Endothelial cell of umbilical vein (primary cell): ENCODE measurements around the gene PRR9. TPM values are rescaled to one million over a fixed set of nuclear protein-coding genes. Genes with fewer than 3 reads are reported as not detected.

Source experiments
- BruUV-seq: library from RNA; stranded (reverse); fragments of 400-500 nt; replicated peaks from 2 replicates; lab custom pipeline; 2021; lab: Mats Ljungman, UMichigan
- CTCF ChIA-PET: fragments of 300-600, 350-600 bp; sonication (Branson Sonifier 250); formaldehyde crosslinking; loops from one replicate; lab custom pipeline; 2021; ENCODE audit warnings: antibody characterized with exemption, inconsistent platforms; lab: Charles Lee
- POLR2A ChIA-PET: fragments of 300-600, 350-600 bp; sonication (Branson Sonifier 250); formaldehyde crosslinking; loops from one replicate; lab custom pipeline; 2021; ENCODE audit warnings: antibody characterized with exemption, inconsistent platforms; lab: Charles Lee
- DNase-seq: peaks from one replicate; pipeline ENCODE4 v3.0.0-alpha.2; 2011; ENCODE audit warnings: low read depth, low spot score
- FAIRE-seq: peaks from 2 replicates; lab custom pipeline; 2011; peaks lifted over from hg19 to GRCh38; lab: Jason Lieb, UNC
- H2AFZ ChIP-seq: 2 replicates; pipeline ENCODE4 v1.6.0; 2012; ENCODE audit warnings: low read depth, low read length, control low read depth, inconsistent platforms
- H3K27ac ChIP-seq: 2 replicates; pipeline ENCODE4 v1.5.1; 2011; ENCODE audit warnings: low read depth, mild to moderate bottlenecking, control low read depth, low read length, moderate library complexity; ENCODE audit not compliant: insufficient read depth
- H3K27me3 ChIP-seq, 2 experiments: 2 replicates each; pipeline versions ENCODE4 v1.6.0 to v1.6.1; 2011; ENCODE audit warnings: low read length in 2 of 2, mixed read lengths in 1 of 2; ENCODE audit not compliant: control insufficient read depth in 2 of 2, insufficient read depth in 2 of 2
- H3K36me3 ChIP-seq, 2 experiments: 2 replicates in 1 of 2; 3 replicates in 1 of 2; pipeline ENCODE4 v1.5.1; 2011; ENCODE audit warnings: low read length in 2 of 2, mild to moderate bottlenecking in 1 of 2, moderate library complexity in 1 of 2; ENCODE audit not compliant: control insufficient read depth in 2 of 2, insufficient read depth in 2 of 2; ENCODE audit errors: extremely low read depth in 1 of 2
- H3K4me1 ChIP-seq: 3 replicates; pipeline ENCODE4 v1.5.1; 2011; ENCODE audit warnings: mild to moderate bottlenecking, low read length; ENCODE audit not compliant: control insufficient read depth, insufficient read depth; ENCODE audit errors: extremely low read depth
- H3K4me2 ChIP-seq: 2 replicates; pipeline ENCODE4 v1.6.1; 2011; ENCODE audit warnings: low read length, control low read depth, mixed read lengths; ENCODE audit not compliant: insufficient read depth
- H3K4me3 ChIP-seq, 3 experiments: fragments of 200-600 bp in 1 of 3; sonication (generic), shearing (Covaris generic) in 1 of 3; replicated peaks in 1 of 3; 2 replicates each; pipeline ENCODE4 v1.5.1; 2011 to 2016; ENCODE audit warnings: control low read depth in 3 of 3, low read length in 3 of 3, mild to moderate bottlenecking in 2 of 3, inconsistent platforms in 1 of 3, low read depth in 1 of 3, moderate library complexity in 1 of 3; ENCODE audit not compliant: insufficient read depth in 1 of 3
- H3K79me2 ChIP-seq: 2 replicates; pipeline ENCODE4 v1.6.0; 2012; ENCODE audit warnings: low read length, inconsistent platforms; ENCODE audit not compliant: control insufficient read depth, insufficient read depth
- H3K9ac ChIP-seq: replicated peaks from 2 replicates; pipeline ENCODE3; 2011; ENCODE audit warnings: low read length, control low read depth; ENCODE audit not compliant: insufficient read depth; ENCODE audit errors: extremely low read depth
- H3K9me1 ChIP-seq: replicated peaks from 3 replicates; pipeline ENCODE4 v1.6.0; 2011; ENCODE audit warnings: mild to moderate bottlenecking, low read length; ENCODE audit not compliant: control insufficient read depth, insufficient read depth; ENCODE audit errors: extremely low read depth
- H3K9me3 ChIP-seq: replicated peaks from 2 replicates; pipeline ENCODE4 v1.5.1; 2012; ENCODE audit warnings: low read length, inconsistent platforms; ENCODE audit not compliant: control insufficient read depth, insufficient read depth
- H4K20me1 ChIP-seq: replicated peaks from 2 replicates; pipeline ENCODE3; 2011; ENCODE audit warnings: mild to moderate bottlenecking, low read length; ENCODE audit not compliant: control insufficient read depth, insufficient read depth; ENCODE audit errors: extremely low read depth
- EZH2 ChIP-seq: IDR thresholded peaks from 2 replicates; pipeline ENCODE4 v1.6.1; 2012; ENCODE audit warnings: borderline replicate concordance, low read depth, mild to moderate bottlenecking, moderate library complexity, low read length, inconsistent platforms; ENCODE audit not compliant: severe bottlenecking
- FOS ChIP-seq: IDR thresholded peaks from 2 replicates; pipeline ENCODE4 v1.6.1; 2011; ENCODE audit warnings: mild to moderate bottlenecking, low read length, moderate library complexity, borderline replicate concordance; ENCODE audit not compliant: insufficient read depth
- GATA2 ChIP-seq: IDR thresholded peaks from 2 replicates; pipeline ENCODE4 v1.7.0; 2011; ENCODE audit warnings: low read depth, mild to moderate bottlenecking, moderate library complexity, mixed read lengths, low read length; ENCODE audit not compliant: insufficient read length, insufficient read depth
- JUN ChIP-seq: IDR thresholded peaks from 2 replicates; pipeline ENCODE4 v1.6.1; 2011; ENCODE audit warnings: borderline replicate concordance, low read depth; ENCODE audit not compliant: insufficient read length, insufficient read depth
- MYC ChIP-seq: IDR thresholded peaks from one replicate; pipeline ENCODE4 v1.6.1; 2011; ENCODE audit warnings: mild to moderate bottlenecking, low read depth, low read length
- POLR2A ChIP-seq: IDR thresholded peaks from 2 replicates; pipeline ENCODE4 v1.6.1; 2012; ENCODE audit warnings: low read depth, mild to moderate bottlenecking, control low read depth, low read length
- POLR2AphosphoS5 ChIP-seq: IDR thresholded peaks from 2 replicates; pipeline ENCODE4 v1.6.1; 2012; ENCODE audit warnings: low read depth, mild to moderate bottlenecking, control low read depth, low read length, moderate library complexity; ENCODE audit not compliant: insufficient read depth
- dilution Hi-C: fragments of 300-500 bp; cut with MboI; formaldehyde crosslinking; loops from one replicate; pipeline ENCODE4 v1.15.0; 2019; ENCODE audit warnings: low sequenced_read_pairs; ENCODE audit not compliant: extremely low pct_ligation_motif_present
- intact Hi-C: fragments of 100-400 bp; cut with micrococcal nuclease; formaldehyde crosslinking; loops from one replicate; pipeline ENCODE4 v1.10.0; 2022
- polyA plus RNA-seq, 4 experiments: library from polyadenylated mRNA; depleted of rRNA in 3 of 4; stranded (reverse) in 3 of 4; unstranded in 1 of 4; fragments of >200 nt; gene quantifications; 2 replicates each; pipeline versions ENCODE4 v1.2.1 to v1.2.3, GENCODE V29; 2011 to 2012; ENCODE audit warnings: missing spikeins in 1 of 4
- total RNA-seq: library from RNA; stranded (reverse); gene quantifications from 2 replicates; pipeline ENCODE4 v1.2.3, GENCODE V29; 2021
- TF ChIP-seq, protein P1 (sequence below), 2 donors: IDR thresholded peaks; 1 replicate in 1 of 2; 2 replicates in 1 of 2; pipeline ENCODE4 v1.5.1; 2011; ENCODE audit warnings: low read length in 2 of 2, mild to moderate bottlenecking in 2 of 2, moderate library complexity in 2 of 2, control low read depth in 1 of 2, inconsistent platforms in 1 of 2, low read depth in 1 of 2; ENCODE audit not compliant: insufficient read depth in 1 of 2; ENCODE audit errors: extremely low read depth in 1 of 2
- TF ChIP-seq, protein P2 (sequence below): IDR thresholded peaks from 2 replicates; pipeline ENCODE4 v1.6.1; 2011; ENCODE audit not compliant: insufficient read depth, insufficient read length

PRR9 gene
- total and polyA plus RNA-seq, 2 donors (not counting 3 experiments of a cell fraction or from before 2014, with no cell fraction given), result not detected

DNA sequence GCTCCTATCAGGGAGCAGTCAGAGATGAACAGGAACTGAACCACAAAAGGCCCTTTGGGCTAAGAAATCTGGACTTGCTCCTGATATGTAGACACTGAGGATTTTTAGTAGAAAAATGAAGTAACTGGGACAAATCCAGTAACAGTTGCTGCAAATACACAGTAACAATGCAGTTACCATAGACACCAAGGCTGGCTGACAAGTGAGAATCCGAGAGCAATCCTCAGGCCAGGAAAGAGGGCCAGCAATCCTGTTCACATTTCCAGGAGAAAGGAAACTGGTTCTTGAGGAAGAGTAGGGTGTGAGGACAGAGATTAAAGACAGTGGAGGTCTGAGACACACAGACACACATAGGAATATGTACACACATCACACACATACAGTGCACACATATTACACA is 32.8 kb downstream of the PRR9 start:
- Histone ChIP-seq H4K20me1 (no peaks in the 10 kb centered on the region), H3K4me2 (no peak overlapping the region), H3K9ac (no peak overlapping the region), H3K4me1 (no peaks in the 10 kb centered on the region), H3K79me2 (no peaks in the 10 kb centered on the region), H3K27me3 (no peaks in the 10 kb centered on the region), H2AFZ (no peak overlapping the region), H3K27ac (no peak overlapping the region), H3K9me1 (no peaks in the 10 kb centered on the region), H3K4me3 (no peak overlapping the region), H3K36me3 (no peaks in the 10 kb centered on the region), H3K9me3 (no peaks in the 10 kb centered on the region)
- CTCF ChIA-PET, result no interaction called here
- FAIRE-seq, result no peak
- TF ChIP-seq POLR2A, result no peak
- no peak for TF ChIP-seq JUN
- no peak for TF ChIP-seq POLR2AphosphoS5
- TF ChIP-seq FOS, result no peak
- TF ChIP-seq, protein P1, sequence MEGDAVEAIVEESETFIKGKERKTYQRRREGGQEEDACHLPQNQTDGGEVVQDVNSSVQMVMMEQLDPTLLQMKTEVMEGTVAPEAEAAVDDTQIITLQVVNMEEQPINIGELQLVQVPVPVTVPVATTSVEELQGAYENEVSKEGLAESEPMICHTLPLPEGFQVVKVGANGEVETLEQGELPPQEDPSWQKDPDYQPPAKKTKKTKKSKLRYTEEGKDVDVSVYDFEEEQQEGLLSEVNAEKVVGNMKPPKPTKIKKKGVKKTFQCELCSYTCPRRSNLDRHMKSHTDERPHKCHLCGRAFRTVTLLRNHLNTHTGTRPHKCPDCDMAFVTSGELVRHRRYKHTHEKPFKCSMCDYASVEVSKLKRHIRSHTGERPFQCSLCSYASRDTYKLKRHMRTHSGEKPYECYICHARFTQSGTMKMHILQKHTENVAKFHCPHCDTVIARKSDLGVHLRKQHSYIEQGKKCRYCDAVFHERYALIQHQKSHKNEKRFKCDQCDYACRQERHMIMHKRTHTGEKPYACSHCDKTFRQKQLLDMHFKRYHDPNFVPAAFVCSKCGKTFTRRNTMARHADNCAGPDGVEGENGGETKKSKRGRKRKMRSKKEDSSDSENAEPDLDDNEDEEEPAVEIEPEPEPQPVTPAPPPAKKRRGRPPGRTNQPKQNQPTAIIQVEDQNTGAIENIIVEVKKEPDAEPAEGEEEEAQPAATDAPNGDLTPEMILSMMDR (IDR thresholded peaks at IDR 0.05; ENCODE audit: extremely low read depth in 1 of 2, insufficient read depth in 1 of 2, low read depth in 1 of 2, low read length in 2 of 2), result no peak
- TF ChIP-seq MYC, result no peak
- no peak for TF ChIP-seq GATA2
- TF ChIP-seq, protein P2, sequence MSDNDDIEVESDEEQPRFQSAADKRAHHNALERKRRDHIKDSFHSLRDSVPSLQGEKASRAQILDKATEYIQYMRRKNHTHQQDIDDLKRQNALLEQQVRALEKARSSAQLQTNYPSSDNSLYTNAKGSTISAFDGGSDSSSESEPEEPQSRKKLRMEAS, result no peak
- TF ChIP-seq EZH2, result no peak
- POLR2A ChIA-PET, result no interaction called here
- no TSS peak for BruUV-seq
- DNase-seq, result no peak
- dilution Hi-C loops, result no loop called here
- intact Hi-C loops, result no loop called here
